ENCODE data around the gene IL23R.

Gene IL23R

DNA sequence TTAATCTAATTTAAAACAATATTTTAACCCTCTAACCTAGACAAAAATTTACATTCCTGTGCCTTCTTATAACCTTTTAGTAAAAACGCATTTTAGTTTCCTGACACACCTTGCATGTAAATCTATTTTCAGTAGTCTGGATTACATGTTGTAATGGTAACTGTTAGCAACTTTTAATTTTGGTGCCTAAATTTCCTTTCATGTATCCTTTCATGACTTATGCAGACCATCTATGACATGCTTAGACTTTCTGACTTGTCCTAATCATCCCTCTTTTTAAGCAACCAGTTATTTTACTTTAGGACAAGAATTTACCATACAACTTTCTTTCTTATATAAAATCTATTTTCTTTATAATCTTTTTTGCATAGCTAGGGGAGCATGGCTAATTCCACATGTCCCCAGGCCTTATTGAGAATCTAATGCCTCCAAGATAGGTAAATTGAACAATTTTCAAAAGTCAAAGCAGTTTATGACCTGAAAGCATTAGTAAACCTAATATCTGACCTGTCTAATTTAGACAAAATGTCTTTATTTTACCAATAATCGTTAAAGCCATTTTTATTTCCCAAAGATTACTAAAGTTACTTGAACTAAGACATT, 83.9 kb downstream of the IL23R start:
- no peak for DNase-seq

DNA sequence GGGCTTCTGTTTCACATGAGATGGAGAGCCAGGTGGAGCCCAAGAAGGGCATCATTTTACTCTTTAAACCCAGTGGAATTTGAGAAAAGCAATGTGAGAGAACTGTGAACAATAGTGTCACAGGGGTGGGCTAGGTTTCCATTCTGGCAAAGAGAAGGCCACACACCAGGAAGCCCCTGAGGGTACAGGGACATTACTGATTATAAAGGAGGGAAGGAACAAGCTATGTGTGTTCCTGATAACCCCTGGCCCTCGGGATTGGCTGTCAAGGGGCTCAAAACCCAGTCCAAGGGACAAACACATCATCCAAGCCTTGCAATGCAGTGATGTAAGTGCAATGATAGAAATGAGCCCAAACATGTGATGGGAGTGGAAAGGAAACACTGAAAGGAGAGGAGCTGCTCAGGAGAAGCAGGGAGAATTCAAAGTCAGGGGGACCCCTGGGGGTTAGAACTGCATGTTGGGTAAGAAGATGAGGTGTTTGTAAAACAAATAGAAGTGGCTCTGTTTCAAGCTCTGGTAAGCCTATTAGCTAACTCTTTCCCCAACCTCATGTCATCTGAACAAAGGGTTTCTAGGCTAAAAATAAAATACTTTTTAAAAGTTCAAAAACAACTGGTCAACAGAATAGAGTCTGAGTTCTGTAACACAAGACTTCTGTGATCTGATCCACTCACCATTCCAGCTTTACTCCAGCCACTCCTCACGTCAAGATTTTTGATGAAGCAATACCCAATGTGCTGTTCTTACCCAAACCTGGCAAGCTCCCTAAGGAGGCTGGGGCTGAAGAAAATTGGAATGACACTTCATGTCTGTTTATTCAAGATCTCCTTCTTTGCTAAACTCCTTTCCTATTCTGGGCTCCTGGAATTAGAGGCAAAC, 90.3 kb downstream of the IL23R start:
- no peak for DNase-seq

DNA sequence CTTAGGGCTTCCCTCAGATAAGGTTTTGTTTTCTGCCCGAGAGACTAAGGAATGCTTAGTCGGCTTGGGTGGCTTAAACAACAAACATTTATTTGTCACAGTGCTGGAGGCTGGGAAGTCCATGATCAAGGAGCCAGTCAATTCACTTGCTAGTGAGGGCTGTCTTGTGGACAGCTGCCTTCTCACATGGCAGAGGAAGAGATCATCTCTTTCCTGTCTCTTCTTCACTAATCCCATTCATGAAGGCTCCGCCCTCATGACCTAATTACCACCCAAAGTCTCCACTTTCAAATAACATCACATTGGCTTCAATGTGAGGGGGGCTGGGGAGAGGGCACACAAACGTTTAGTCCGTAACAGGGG, 90.9 kb downstream of the IL23R start:
- no peak for DNase-seq

DNA sequence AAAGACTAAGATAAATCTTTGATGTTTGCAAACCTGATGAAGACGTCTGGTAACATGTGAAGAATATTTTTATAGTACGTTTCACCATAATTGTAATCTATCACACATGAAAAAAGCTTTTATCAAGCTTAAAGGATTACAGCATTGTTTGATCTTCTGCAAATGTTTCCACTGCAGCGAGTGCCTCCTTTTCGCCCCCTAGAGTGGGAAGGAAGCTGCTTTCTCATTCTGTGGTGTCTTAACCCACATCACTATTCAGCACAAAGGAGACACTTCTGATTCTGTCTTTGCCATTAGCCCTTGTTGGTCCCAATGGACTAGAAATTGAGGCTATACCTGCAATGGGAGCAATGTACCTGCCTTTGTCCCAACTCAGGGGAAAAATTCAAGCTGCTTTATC, 95.4 kb downstream of the IL23R start:
- DNase-seq: peak in 2 of 5 donors; percentile 0 to 58

DNA sequence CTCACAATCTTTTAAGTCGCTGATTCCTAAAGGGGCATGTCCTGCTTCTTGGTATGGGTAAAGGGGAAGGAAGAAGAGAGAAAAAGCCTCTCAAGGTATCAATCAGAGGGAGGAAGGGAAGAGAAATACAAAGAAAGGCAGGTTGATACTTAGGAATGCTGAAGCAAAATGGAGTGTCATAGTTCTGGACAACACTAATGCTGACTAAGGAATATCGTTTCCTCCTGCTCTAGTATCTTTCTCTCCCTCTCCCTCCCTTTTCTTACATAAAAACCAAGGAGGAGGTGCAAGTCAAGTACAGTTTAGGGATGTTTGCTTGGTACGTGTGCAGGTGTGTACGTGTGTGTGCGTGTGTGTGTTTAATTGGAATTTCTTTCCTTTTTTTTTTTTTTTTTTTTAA, 96.5 kb downstream of the IL23R start:
- DNase-seq: no peak

DNA sequence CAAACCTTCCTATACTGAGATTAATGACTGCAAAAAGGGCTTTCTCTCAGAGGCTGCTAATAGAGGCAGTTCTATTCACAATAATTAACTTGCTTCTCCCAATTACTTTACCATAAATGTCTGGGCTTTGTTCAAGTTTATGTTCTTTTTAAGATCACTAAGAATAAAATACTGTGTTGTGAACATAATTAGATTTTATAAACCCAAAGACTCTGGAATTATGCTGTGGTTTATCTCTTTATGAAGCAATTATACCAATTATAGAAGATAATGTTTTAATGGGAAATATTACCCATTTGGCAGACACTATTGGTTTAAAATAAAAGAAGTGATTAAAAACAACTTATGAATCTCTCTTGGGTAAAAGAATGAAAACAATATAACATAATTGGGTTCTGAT, 97.9 kb downstream of the IL23R start:
- no peak for DNase-seq

DNA sequence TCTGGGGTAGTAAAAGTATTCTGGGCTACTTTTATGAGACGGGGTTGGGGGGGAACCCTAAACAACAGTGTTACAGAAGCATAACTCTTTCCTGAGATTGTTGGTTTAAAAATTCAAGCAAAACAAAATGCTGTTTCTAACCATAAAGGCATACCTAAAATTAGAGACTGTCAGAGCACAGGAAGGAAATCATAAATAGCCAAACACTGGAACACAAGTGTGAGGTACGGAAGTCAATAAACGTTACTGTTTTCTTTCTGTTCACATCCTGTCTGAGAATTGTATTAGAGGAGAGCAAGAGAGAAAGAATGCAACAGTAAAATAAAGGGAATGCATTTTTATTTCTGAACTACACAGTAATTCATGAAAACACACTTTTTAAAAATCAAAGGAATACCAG, 98.6 kb downstream of the IL23R start:
- peak in 1 of 5 donors; percentile 66 for DNase-seq

DNA sequence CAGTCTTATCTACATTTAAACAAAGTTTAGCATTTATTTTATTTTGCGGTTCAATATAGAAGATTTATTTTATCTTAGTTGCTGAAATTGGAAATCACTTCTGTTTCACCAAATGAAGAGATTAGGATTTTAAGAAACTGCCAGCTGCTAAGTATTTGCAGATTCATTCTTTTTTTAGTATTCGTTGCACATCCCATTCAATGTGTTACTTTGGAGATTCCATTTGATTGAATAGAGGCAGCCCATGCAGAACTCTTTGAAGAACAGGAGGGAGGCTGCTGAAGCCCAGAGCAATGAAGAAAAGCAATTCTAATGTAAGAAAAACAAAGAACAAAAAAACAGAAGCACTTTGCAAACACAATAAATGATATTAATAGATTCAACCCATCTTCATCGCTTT, 102.8 kb downstream of the IL23R start:
- DNase-seq: no peak

DNA sequence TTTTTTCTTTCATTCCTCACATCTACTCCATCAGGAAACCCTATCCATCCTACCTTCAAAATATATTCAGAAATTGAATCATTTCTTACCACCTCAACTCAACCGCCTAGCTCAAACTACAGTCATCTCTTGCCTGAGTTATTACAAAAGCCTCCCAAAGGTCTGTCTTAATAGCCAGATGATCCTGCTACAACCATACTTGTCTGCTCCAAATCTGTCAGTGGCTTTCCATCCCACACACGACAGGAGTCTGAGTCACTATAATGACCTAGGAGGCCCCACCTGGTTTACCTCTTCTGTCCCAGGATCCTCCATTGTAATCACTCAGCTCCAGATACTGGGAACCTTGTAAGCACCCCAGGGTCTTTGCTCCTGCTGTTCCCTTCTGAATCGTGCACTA, 104.3 kb downstream of the IL23R start:
- peak in 1 of 5 donors; percentile 28 for DNase-seq

DNA sequence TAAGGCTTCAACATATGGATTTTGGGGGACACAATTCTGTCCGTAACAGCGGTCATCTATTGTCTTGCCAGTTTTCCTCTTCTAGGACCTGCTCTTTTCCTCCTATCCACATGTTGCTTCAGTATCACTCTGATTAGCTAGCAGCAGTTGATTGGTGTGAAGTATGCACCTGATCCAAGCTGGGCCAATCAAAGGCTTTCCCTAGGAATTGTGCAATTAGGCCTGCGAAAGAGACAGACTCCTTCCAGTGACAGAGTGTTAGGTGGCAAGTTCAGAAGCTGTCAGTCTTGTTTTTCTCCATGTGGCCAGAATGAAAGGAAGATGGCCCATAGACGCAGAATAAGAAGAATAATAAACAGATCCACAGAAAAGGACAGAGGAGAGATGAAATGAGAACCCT, 107.3 kb downstream of the IL23R start:
- peak in 1 of 5 donors; percentile 25 for DNase-seq

DNA sequence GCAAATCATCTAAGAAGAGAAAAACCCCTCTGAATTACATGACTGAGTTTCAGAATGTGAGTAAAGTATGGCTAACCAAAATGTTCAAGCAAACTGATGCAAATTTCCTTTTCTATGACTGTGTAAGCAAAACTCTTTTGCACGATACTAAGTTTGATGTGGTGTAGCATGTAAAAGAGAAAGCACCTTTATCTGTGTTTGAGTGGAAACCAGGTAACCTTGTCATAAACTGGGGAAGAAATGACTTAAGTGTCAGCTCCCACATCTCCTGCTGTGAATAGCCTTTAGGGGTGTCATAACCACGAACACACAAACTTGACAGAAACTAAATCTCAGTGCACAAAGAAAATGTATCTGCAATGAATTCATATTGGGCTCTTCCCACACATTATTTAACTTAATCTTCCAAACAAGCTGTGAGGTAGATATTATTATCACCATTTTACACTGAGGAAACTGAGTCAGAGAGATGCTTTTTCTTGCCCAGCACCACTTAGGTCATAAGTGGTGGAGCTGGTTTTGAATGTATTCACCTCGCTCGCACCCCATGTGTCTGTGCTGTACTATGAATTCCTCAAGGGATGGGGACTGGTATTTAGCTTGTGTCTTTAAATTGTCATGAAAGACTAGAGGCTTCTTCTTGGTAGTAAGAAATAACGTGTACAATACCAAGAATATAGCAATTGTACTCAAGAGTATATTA, 108.5 kb downstream of the IL23R start:
- peak in 1 of 5 donors; percentile 93 for DNase-seq

DNA sequence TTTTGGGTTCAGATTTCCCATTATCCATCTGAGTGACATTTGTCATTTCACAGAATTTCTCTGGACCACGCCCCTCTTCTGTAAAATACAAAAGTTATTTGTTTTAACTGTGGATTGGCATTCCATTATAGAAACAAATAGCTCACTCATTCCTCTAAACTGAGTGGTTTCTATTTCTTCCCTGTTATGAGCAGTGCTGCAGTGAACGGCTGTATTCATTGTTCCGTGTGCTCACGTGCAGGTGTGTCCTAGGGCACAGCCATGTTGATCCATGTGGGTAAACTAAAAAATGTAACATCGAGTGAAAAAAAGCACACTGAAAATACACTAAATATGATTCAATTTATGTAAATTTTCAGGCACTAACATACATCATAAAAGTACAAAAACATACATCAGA, 114.4 kb downstream of the IL23R start:
- no peak for DNase-seq

DNA sequence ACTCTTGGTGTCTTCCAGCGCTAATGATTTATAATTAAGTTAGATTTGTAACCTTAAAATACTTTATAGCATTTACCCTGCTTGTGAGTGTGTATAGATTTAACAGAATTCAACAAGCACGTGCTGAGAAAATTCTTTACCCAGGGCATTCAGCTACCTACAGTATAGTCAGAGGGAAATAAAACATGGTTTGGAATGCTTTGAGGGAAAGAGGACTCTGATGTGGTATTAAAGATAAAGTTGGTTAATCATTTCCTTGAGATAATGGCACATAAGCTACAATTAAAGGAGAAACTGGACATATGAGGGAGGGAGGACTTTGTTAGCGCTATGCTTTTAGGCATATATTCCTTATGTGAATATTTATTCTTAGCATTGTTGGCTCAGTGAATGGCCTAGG, 115.0 kb downstream of the IL23R start:
- DNase-seq: no peak

DNA sequence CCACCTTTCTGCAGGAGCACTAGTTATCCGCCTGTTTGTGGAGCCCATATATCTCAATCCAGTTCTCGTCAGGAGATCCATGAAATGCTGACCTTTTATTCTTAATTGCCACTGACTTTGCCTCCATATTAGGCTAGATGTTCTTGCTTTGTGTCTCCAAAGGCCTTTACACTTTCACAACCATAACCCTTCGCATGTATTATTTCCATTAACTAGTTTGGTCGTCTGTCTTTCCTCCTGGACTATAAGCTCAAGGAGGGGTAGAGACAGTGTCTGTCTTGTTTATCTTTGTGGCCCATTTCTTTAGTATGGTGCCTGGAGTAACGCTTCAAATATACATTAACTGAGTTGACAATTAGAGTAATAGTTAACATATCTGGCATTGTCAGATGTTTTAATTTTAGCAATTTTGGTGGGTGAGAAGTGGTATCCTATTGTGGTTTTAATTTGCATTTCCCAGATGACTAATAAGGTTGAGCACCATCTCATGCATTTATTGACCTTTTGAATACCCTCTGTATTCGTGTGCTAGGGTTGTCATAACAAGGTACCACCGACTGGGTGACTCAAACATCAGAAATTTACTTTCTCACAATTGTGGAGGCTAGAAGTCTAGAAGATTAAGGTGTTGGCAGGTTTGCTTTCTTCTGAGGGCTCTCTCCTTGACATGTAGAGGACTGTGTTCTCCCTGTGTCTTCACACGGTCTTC, 119.7 kb downstream of the IL23R start:
- DNase-seq: peak in 1 of 5 donors; percentile 50

DNA sequence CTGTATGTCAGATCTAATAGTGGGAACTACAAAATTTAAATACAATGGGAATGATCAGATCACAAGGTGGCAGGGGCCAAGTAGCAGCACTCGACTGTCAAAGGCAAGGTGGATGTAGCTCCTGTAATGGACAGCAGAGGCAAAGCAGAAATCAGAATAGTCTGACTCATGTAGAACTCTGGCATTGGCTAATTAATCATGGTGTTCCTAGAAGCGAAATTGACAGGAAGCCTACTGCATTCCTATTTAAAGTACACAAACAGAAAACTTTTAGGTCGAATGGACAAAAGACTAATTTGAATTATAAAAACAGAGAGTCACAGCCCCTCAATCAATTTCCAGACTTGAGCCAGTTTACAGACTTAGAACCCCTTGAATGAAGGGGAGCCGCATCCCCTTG, 124.0 kb downstream of the IL23R start:
- DNase-seq: no peak

DNA sequence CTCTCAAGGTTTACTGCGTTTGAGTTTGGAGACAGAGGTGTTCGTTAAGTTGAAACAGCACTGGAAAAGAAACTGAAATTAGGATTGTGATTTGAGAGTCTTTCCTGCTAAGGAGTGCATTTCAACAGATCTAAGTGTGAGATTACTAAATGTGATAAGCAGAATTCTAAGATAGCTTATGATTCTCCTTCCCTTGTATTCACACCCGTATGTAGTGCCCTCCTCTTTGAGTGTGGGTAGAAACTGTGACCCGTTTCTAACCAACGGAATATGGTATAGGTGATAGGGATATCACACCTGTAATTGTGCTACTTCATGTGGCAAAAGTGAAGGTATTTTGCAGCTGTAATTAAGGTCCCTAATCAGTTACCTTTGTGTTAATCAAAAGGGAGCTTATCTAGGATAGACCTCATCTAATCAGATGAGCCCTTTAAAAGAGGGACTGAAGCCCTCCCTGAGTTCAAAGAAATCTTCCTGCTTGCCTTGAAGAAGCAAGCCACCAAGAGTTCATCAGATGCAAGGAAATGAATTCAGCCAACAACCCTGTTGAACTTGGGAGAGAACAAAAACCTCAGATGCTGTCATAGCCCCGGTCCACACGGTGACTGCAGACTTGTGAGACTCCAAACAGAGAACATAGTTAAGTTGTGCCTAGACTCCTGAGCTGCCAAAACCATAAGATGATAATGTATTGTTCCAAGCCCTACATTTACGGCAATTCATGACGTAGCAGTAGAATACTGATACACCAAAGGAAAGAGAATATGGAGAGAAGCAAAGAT, 128.8 kb downstream of the IL23R start:
- peak in 1 of 5 donors; percentile 79 for DNase-seq

DNA sequence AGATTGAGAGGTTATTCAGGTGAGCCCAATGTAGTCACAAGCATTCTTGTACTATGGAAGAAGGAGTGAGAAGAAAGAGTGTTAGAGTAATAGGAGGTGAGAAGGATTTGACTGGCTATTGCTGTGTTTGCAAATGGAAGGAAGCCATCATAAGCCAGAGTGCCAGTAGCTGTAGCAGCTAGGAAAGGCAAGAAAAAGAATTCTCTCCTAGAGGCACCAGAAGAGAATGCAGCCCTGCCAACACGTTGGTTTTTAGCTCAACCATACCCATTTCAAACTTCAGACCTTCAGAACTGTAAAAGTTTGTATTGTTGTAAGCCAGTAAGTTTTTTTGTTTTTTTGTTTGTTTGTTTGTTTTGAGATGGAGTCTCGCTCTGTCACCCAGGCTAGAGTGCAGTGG, 132.5 kb downstream of the IL23R start:
- no peak for DNase-seq

DNA sequence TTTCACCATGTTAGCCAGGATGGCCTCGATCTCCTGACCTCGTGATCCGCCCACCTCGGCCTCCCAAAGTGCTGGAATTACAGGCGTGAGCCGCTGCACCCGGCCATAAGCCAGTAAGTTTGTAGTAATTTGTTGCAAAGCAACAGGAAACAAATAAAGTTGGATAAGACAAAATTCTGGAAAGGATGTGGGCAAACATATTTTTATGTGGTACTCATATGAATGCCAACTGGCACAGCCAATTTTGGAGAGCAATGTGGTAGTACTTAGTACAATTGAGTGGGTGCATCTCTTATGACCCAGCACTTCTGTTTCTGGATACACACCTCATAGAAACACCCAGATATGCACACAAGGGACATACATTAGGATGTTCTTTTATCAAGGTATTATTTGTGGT, 133.0 kb downstream of the IL23R start:
- DNase-seq: no peak

DNA sequence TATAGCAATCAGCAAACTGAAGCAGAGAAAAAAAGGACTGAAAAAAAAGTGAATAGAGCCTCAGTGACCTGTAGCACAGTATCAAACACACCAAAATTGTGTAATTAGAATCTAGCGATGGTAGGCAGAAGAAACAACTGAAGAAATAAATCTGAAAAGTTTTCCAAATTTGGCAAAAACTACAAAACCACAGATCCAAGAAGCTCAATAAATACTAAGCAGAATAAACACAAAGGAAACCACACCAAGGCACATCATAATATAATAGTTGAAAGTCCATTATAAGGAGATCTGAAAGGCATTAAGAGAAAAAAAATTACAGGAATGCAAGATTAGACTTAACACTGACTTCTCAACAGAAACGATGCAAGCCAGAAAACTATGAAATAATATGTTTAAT, 134.3 kb downstream of the IL23R start:
- no peak for DNase-seq

DNA sequence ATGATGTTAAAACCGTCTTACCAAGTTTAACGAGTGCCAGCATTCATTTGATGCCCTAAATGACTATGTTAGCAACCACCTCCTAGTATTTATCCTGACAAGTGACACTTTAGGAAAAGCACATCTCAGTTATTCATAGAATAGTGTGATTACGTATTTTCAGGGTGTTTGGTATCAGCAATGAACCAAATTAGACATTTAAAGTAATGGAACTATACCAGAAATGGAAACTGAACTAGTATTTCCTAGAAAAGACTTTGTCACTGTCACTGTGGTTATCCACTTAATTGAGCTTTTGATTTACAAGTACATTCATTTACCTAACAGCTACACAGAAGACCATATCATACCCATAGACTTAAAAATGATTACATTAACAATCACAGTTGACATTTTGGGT, 137.8 kb downstream of the IL23R start:
- DNase-seq: peak in 1 of 5 donors; percentile 88

DNA sequence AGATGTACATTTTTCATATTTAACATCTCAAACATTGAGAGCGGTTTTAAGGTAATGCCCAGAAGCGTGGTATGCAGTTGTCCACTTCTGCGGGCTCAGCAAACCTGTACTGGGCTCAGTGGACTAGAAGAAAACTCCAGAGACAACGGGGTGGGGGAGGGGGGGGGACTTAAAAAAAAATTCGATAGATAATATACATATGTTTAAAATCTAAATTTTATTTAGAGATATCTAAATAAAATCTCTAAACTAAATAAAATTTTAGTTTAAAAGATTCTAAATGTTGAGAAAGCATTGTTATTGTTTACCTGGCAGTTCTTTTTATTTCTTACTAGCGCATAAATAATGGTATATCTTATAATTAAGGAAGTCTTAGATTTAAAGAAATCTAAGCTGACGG, 140.3 kb downstream of the IL23R start:
- no peak for DNase-seq
